NB4 (cell line): ENCODE results near the gene GALNS.

Source experiments
- CTCF ChIP-seq: IDR thresholded peaks from one replicate; pipeline ENCODE4 v1.5.1; 2012; ENCODE audit warnings: low read depth, low read length
- POLR2A ChIP-seq: IDR thresholded peaks from 2 replicates; pipeline ENCODE4 v1.6.1; 2011; ENCODE audit warnings: mild to moderate bottlenecking; ENCODE audit not compliant: insufficient read length; ENCODE audit errors: extremely low read depth

- no peak for TF ChIP-seq POLR2A
- no peak for TF ChIP-seq CTCF
Measured at GRCh38 chr16:88840600-88841215, 16.0 kb downstream of the GALNS start.
